Stomach (tissue), 4 donors: ENCODE results near the gene ARL1.

Experiments used
- CTCF ChIP-seq, 7 experiments: fragments of 450-650 bp in 4 of 7; fragments of 200-600 bp in 3 of 7; sonication (generic) in 3 of 7; IDR thresholded peaks; one replicate each; pipeline ENCODE4 v1.5.1; 2016 to 2019; ENCODE audit warnings: antibody characterized with exemption in 7 of 7, control low read depth in 2 of 7, mild to moderate bottlenecking in 1 of 7
- POLR2A ChIP-seq, 4 donors: fragments of 450-650 bp; IDR thresholded peaks; one replicate each; pipeline ENCODE4 v1.6.1; 2016; ENCODE audit warnings: antibody characterized with exemption in 4 of 4, control low read depth in 2 of 4, mild to moderate bottlenecking in 1 of 4, moderate library complexity in 1 of 4
- POLR2AphosphoS5 ChIP-seq, 3 donors: sonication (generic); formaldehyde crosslinking; IDR thresholded peaks; one replicate each; pipeline ENCODE4 v1.6.1; 2016; ENCODE audit warnings: antibody characterized with exemption in 3 of 3

GRCh38 chr12:101351682-101352081, 55.9 kb downstream of the ARL1 start:
- TF ChIP-seq POLR2A (IDR thresholded peaks at IDR 0.05) (no peak), POLR2AphosphoS5 (IDR thresholded peaks at IDR 0.05) (no peak), CTCF (IDR thresholded peaks at IDR 0.05) (no peak)
